ENCODE data around the gene PCDHA6. TPM values are rescaled to one million over a fixed set of nuclear protein-coding genes. Genes with fewer than 3 reads are reported as not detected.
"Not testable (repeated sequence)": the region's sequence is repeated elsewhere in the genome, so short reads cannot be mapped to it uniquely, and the experiment has no call there.

The PCDHA6 gene
- total RNA-seq, 1 experiment from 2014 or later = 1.0 TPM

DNA sequence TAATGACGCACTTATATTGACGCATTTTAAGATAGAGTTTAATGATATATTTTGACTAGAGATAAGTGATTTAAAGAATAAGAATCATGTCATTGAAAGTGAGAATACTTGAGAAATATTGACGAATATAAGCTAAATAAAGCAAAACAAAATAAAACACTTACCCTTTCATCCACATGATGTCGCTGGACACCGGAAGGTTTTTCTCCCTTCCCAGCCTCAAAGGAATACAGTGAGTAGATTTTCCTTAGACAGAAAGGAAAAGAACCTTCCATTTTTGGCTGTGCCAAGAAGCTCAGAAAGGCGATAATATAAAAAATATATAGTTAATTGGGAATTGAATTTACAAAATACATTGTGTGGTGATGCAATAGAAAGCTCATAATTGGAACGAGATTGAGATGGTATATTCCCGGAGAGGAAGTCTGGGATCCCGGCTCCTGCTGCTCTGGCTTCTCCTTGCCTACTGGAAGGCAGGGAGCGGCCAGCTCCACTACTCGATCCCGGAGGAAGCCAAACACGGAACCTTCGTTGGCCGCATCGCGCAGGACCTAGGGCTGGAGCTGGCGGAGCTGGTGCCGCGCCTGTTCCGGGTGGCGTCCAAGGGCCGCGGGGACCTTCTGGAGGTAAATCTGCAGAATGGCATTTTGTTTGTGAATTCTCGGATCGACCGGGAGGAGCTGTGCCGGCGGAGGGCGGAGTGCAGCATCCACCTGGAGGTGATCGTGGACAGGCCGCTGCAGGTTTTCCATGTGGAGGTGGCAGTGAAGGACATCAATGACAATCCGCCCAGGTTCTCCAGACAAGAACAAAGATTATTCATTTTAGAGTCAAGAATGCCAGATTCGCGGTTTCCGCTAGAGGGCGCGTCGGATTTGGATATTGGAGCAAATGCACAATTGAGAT is 6.1 kb upstream of the PCDHA6 start, which contains the start of gene PCDHA5:
TSS of gene PCDHA5 (plus strand) at position 239 of the 906 bp plus-strand sequence.
- H3K27ac Mint-ChIP-seq (ENCODE audit: low read depth, unreplicated experiment) = no peak within 1 kb of the TSS
- POLR2A ChIA-PET = interaction anchor here (1.0 kb wide), 1 partner anchor 54 kb away, joined by 3 read pairs; no protein-coding TSS in a partner anchor
- peak; percentile 17 for DNase-seq (ENCODE audit: unreplicated experiment)

DNA sequence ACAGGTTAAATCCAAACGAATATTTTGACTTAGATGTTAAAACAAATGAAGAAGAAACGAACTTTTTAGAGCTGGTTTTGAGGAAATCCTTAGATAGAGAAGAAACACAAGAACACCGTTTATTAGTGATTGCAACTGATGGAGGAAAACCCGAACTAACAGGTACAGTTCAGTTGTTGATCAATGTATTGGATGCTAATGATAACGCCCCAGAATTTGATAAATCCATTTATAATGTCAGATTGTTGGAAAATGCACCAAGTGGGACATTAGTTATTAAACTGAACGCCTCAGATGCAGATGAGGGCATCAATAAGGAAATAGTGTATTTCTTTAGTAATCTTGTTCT is 5.5 kb upstream of the PCDHA6 start:
- no peaks in the 10 kb centered on the region for H3K9me3 Mint-ChIP-seq (ENCODE audit: unreplicated experiment)
- H3K4me1 Mint-ChIP-seq (ENCODE audit: insufficient read depth, unreplicated experiment) = no peaks in the 10 kb centered on the region
- intact Hi-C loops (cut with micrococcal nuclease) = no loop called here
- POLR2A ChIA-PET = no interaction called here
- H3K27ac Mint-ChIP-seq (ENCODE audit: low read depth, unreplicated experiment) = no peak overlapping the region
- TF ChIP-seq, protein P1, sequence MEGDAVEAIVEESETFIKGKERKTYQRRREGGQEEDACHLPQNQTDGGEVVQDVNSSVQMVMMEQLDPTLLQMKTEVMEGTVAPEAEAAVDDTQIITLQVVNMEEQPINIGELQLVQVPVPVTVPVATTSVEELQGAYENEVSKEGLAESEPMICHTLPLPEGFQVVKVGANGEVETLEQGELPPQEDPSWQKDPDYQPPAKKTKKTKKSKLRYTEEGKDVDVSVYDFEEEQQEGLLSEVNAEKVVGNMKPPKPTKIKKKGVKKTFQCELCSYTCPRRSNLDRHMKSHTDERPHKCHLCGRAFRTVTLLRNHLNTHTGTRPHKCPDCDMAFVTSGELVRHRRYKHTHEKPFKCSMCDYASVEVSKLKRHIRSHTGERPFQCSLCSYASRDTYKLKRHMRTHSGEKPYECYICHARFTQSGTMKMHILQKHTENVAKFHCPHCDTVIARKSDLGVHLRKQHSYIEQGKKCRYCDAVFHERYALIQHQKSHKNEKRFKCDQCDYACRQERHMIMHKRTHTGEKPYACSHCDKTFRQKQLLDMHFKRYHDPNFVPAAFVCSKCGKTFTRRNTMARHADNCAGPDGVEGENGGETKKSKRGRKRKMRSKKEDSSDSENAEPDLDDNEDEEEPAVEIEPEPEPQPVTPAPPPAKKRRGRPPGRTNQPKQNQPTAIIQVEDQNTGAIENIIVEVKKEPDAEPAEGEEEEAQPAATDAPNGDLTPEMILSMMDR (IDR thresholded peaks at IDR 0.05; ENCODE audit: unreplicated experiment) = peak; percentile 1
- no peak for DNase-seq (ENCODE audit: unreplicated experiment)
- H3K27me3 Mint-ChIP-seq (ENCODE audit: insufficient read depth, unreplicated experiment) = no peaks in the 10 kb centered on the region
- BruUV-seq (replicated peaks) = no TSS peak
- CTCF ChIA-PET = interaction anchor here (1.1 kb wide), 1 partner anchor 15 kb away, joined by 7 read pairs; the partner anchor contains the start of gene PCDHA4
- peaks cover 5% of the 10 kb centered on the region for H3K36me3 Mint-ChIP-seq (ENCODE audit: insufficient read depth, unreplicated experiment)
- H3K4me3 Mint-ChIP-seq (ENCODE audit: unreplicated experiment) = no peak overlapping the region

More for the DNA sequence above, 6.1 kb upstream of the PCDHA6 start, which contains the start of gene PCDHA5:
- Mint-ChIP-seq H3K4me3 (ENCODE audit: unreplicated experiment) (no peak within 1 kb of the TSS), H3K36me3 (ENCODE audit: insufficient read depth, unreplicated experiment) (peaks cover 5% of the 10 kb centered on the region), H3K4me1 (ENCODE audit: insufficient read depth, unreplicated experiment) (no peaks in the 10 kb centered on the region), H3K9me3 (ENCODE audit: unreplicated experiment) (no peaks in the 10 kb centered on the region), H3K27me3 (ENCODE audit: insufficient read depth, unreplicated experiment) (peaks cover 2% of the 10 kb centered on the region)
- CTCF ChIA-PET = interaction anchor here (0.6 to 3.7 kb wide), 4 partner anchors 14 to 355 kb away, joined by 3 to 12 read pairs (median 5); partner anchors contain the start of gene PCDHA4
- TF ChIP-seq, protein P1 (IDR thresholded peaks at IDR 0.05; ENCODE audit: unreplicated experiment) = peak; percentile 19
- BruUV-seq (replicated peaks) = no TSS peak
- intact Hi-C loops (cut with micrococcal nuclease) = no loop called here

DNA sequence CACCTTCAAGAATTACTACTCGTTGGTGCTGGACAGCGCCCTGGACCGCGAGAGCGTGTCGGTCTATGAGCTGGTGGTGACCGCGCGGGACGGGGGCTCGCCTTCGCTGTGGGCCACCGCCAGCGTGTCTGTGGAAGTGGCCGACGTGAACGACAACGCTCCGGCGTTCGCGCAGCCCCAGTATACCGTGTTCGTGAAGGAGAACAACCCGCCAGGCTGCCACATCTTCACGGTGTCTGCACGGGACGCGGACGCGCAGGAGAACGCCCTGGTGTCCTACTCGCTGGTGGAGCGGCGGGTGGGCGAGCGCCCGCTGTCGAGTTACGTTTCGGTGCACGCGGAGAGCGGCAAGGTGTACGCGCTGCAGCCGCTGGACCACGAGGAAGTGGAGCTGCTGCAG is 4.8 kb upstream of the PCDHA6 start:
- CTCF ChIA-PET = not testable (repeated sequence)

DNA sequence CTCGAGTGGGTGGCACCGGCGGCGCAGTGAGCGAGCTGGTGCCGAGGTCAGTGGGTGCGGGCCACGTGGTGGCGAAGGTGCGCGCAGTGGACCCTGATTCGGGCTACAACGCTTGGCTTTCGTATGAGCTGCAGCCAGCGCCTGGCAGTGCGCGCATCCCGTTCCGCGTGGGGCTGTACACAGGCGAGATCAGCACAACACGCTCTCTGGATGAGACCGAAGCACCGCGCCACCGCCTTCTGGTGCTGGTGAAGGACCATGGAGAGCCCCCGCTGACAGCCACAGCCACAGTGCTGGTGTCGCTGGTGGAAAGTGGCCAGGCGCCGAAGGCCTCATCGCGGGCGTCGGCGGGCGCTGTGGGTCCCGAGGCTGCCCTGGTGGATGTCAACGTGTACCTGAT is 4.3 kb upstream of the PCDHA6 start:
- Mint-ChIP-seq H3K36me3 (ENCODE audit: insufficient read depth, unreplicated experiment) (peaks cover 5% of the 10 kb centered on the region), H3K4me1 (ENCODE audit: insufficient read depth, unreplicated experiment) (no peaks in the 10 kb centered on the region), H3K4me3 (ENCODE audit: unreplicated experiment) (no peak overlapping the region), H3K27ac (ENCODE audit: low read depth, unreplicated experiment) (no peak overlapping the region), H3K9me3 (ENCODE audit: unreplicated experiment) (no peaks in the 10 kb centered on the region), H3K27me3 (ENCODE audit: insufficient read depth, unreplicated experiment) (no peaks in the 10 kb centered on the region)
- POLR2A ChIA-PET = no interaction called here
- DNase-seq (ENCODE audit: unreplicated experiment) = no peak
- CTCF ChIA-PET = no interaction called here
- intact Hi-C loops (cut with micrococcal nuclease) = no loop called here
- TF ChIP-seq, protein P1 (IDR thresholded peaks at IDR 0.05; ENCODE audit: unreplicated experiment) = no peak
- BruUV-seq (replicated peaks) = no TSS peak

More for the DNA sequence above, 4.8 kb upstream of the PCDHA6 start:
- H3K4me1 Mint-ChIP-seq (ENCODE audit: insufficient read depth, unreplicated experiment); intact Hi-C loops (cut with micrococcal nuclease); H3K27ac Mint-ChIP-seq (ENCODE audit: low read depth, unreplicated experiment); BruUV-seq (replicated peaks); POLR2A ChIA-PET; H3K9me3 Mint-ChIP-seq (ENCODE audit: unreplicated experiment); H3K27me3 Mint-ChIP-seq (ENCODE audit: insufficient read depth, unreplicated experiment); H3K4me3 Mint-ChIP-seq (ENCODE audit: unreplicated experiment); DNase-seq (ENCODE audit: unreplicated experiment); H3K36me3 Mint-ChIP-seq (ENCODE audit: insufficient read depth, unreplicated experiment): not testable (repeated sequence)
